Activated CD4-positive, alpha-beta T cell treated with anti-CD3 and anti-CD28 coated beads, Interleukin-2, amount 10 ng/mL, durations not matched to agents 24 days and 14 days (primary cell): ENCODE measurements around the gene PAX7. TPM values are rescaled to one million over a fixed set of nuclear protein-coding genes. Genes with fewer than 3 reads are reported as not detected.

Experiments used
- DNase-seq: peaks from one replicate; pipeline ENCODE4 v3.0.0; 2022
- H3K27ac Mint-ChIP-seq: one replicate; pipeline ENCODE4 v1.8.0; 2022; ENCODE audit warnings: mild to moderate bottlenecking, mixed read lengths
- H3K27me3 Mint-ChIP-seq: one replicate; pipeline ENCODE4 v1.8.0; 2022; ENCODE audit warnings: mixed read lengths
- H3K36me3 Mint-ChIP-seq: one replicate; pipeline ENCODE4 v1.8.0; 2022; ENCODE audit warnings: low read depth, mild to moderate bottlenecking, mixed read lengths
- H3K4me1 Mint-ChIP-seq: one replicate; pipeline ENCODE4 v1.8.0; 2021; ENCODE audit warnings: mixed read lengths
- H3K4me3 Mint-ChIP-seq: one replicate; pipeline ENCODE4 v1.8.0; 2022; ENCODE audit warnings: mild to moderate bottlenecking, moderate library complexity, mixed read lengths
- H3K9me3 Mint-ChIP-seq: one replicate; pipeline ENCODE4 v1.8.0; 2021; ENCODE audit warnings: mixed read lengths
- intact Hi-C: fragments of 100-400 bp; cut with micrococcal nuclease; formaldehyde crosslinking; loops from one replicate; pipeline ENCODE4 v1.15.1; 2023
- total RNA-seq: library from RNA; stranded (reverse); gene quantifications from 2 replicates; pipeline ENCODE4 v1.2.3, GENCODE V29; 2022

PAX7 gene
- total RNA-seq, 1 donor from 2014 or later, result not detected

GRCh38 chr1:18783705-18784481 lies 153.2 kb downstream of the PAX7 start:
- no peak overlapping the region for H3K27ac Mint-ChIP-seq
- H3K9me3 Mint-ChIP-seq, result no peaks in the 10 kb centered on the region
- H3K27me3 Mint-ChIP-seq, result peaks cover 13% of the 10 kb centered on the region
- intact Hi-C loops, result no loop called here
- no peaks in the 10 kb centered on the region for H3K4me1 Mint-ChIP-seq
- DNase-seq, result no peak
- no peak overlapping the region for H3K4me3 Mint-ChIP-seq
- no peaks in the 10 kb centered on the region for H3K36me3 Mint-ChIP-seq

GRCh38 chr1:18784482-18784831 lies 153.8 kb downstream of the PAX7 start:
- no peaks in the 10 kb centered on the region for H3K9me3 Mint-ChIP-seq
- no peaks in the 10 kb centered on the region for H3K4me1 Mint-ChIP-seq
- H3K36me3 Mint-ChIP-seq, result no peaks in the 10 kb centered on the region
- H3K27me3 Mint-ChIP-seq, result peaks cover 14% of the 10 kb centered on the region
- H3K27ac Mint-ChIP-seq, result no peak overlapping the region
- intact Hi-C loops, result no loop called here
- H3K4me3 Mint-ChIP-seq, result no peak overlapping the region
- DNase-seq, result no peak

- no peak overlapping the region for H3K4me3 Mint-ChIP-seq
- no peaks in the 10 kb centered on the region for H3K9me3 Mint-ChIP-seq
- no peak overlapping the region for H3K27ac Mint-ChIP-seq
- no peaks in the 10 kb centered on the region for H3K36me3 Mint-ChIP-seq
- no peak for DNase-seq
- intact Hi-C loops, result no loop called here
- no peaks in the 10 kb centered on the region for H3K4me1 Mint-ChIP-seq
- peaks cover 21% of the 10 kb centered on the region for H3K27me3 Mint-ChIP-seq
Measured at GRCh38 chr1:18786149-18786548, 155.5 kb downstream of the PAX7 start.

GRCh38 chr1:18787825-18788385 lies 157.3 kb downstream of the PAX7 start:
- H3K4me1 Mint-ChIP-seq, result no peaks in the 10 kb centered on the region
- DNase-seq, result no peak
- H3K27me3 Mint-ChIP-seq, result peaks cover 22% of the 10 kb centered on the region
- H3K27ac Mint-ChIP-seq, result no peak overlapping the region
- intact Hi-C loops, result no loop called here
- H3K9me3 Mint-ChIP-seq, result no peaks in the 10 kb centered on the region
- no peaks in the 10 kb centered on the region for H3K36me3 Mint-ChIP-seq
- H3K4me3 Mint-ChIP-seq, result no peak overlapping the region

GRCh38 chr1:18789246-18789645 lies 158.6 kb downstream of the PAX7 start:
- Mint-ChIP-seq H3K4me1 (no peaks in the 10 kb centered on the region), H3K36me3 (no peaks in the 10 kb centered on the region), H3K4me3 (no peak overlapping the region), H3K27ac (no peak overlapping the region), H3K27me3 (peaks cover 21% of the 10 kb centered on the region), H3K9me3 (no peaks in the 10 kb centered on the region)
- no peak for DNase-seq
- intact Hi-C loops, result no loop called here

- Mint-ChIP-seq H3K4me1 (no peaks in the 10 kb centered on the region), H3K27ac (no peak overlapping the region), H3K9me3 (no peaks in the 10 kb centered on the region), H3K27me3 (peaks cover 16% of the 10 kb centered on the region), H3K4me3 (no peak overlapping the region), H3K36me3 (no peaks in the 10 kb centered on the region)
- intact Hi-C loops, result no loop called here
- DNase-seq, result no peak
Measured at GRCh38 chr1:18792747-18793146, 162.1 kb downstream of the PAX7 start.

GRCh38 chr1:18793164-18793563 lies 162.5 kb downstream of the PAX7 start:
- Mint-ChIP-seq H3K4me1 (no peaks in the 10 kb centered on the region), H3K27ac (no peak overlapping the region), H3K27me3 (peaks cover 16% of the 10 kb centered on the region), H3K4me3 (no peak overlapping the region), H3K9me3 (no peaks in the 10 kb centered on the region), H3K36me3 (no peaks in the 10 kb centered on the region)
- intact Hi-C loops, result no loop called here
- no peak for DNase-seq

GRCh38 chr1:18794051-18794450 lies 163.4 kb downstream of the PAX7 start:
- H3K4me1 Mint-ChIP-seq, result no peaks in the 10 kb centered on the region
- peaks cover 16% of the 10 kb centered on the region for H3K27me3 Mint-ChIP-seq
- no peaks in the 10 kb centered on the region for H3K36me3 Mint-ChIP-seq
- DNase-seq, result no peak
- intact Hi-C loops, result no loop called here
- no peak overlapping the region for H3K4me3 Mint-ChIP-seq
- no peak overlapping the region for H3K27ac Mint-ChIP-seq
- no peaks in the 10 kb centered on the region for H3K9me3 Mint-ChIP-seq

GRCh38 chr1:18794561-18794960 lies 163.9 kb downstream of the PAX7 start:
- Mint-ChIP-seq H3K27ac (no peak overlapping the region), H3K27me3 (peaks cover 13% of the 10 kb centered on the region), H3K4me3 (no peak overlapping the region), H3K9me3 (no peaks in the 10 kb centered on the region), H3K4me1 (no peaks in the 10 kb centered on the region), H3K36me3 (no peaks in the 10 kb centered on the region)
- no peak for DNase-seq
- intact Hi-C loops, result no loop called here

GRCh38 chr1:18795002-18795689 lies 164.5 kb downstream of the PAX7 start:
- Mint-ChIP-seq H3K27me3 (peaks cover 10% of the 10 kb centered on the region), H3K4me1 (no peaks in the 10 kb centered on the region), H3K4me3 (no peak overlapping the region), H3K36me3 (no peaks in the 10 kb centered on the region), H3K27ac (no peak overlapping the region), H3K9me3 (no peaks in the 10 kb centered on the region)
- intact Hi-C loops, result no loop called here
- no peak for DNase-seq

GRCh38 chr1:18796950-18797349 lies 166.3 kb downstream of the PAX7 start:
- H3K27me3 Mint-ChIP-seq, result peaks cover 4% of the 10 kb centered on the region
- no peaks in the 10 kb centered on the region for H3K36me3 Mint-ChIP-seq
- no peaks in the 10 kb centered on the region for H3K4me1 Mint-ChIP-seq
- no peak for DNase-seq
- no peak overlapping the region for H3K4me3 Mint-ChIP-seq
- intact Hi-C loops, result no loop called here
- no peaks in the 10 kb centered on the region for H3K9me3 Mint-ChIP-seq
- H3K27ac Mint-ChIP-seq, result no peak overlapping the region

Other genes starting within 250 kb of the PAX7 start
- gene KLHDC7A, start 149.9 kb upstream of the PAX7 start, total RNA-seq, result not detected in 2 replicates
- not detected in 2 replicates for gene TAS1R2, start 228.8 kb downstream of the PAX7 start, total RNA-seq